H1 (cell line): Measurements from ENCODE around the gene PDZD11. TPM values are rescaled to one million over a fixed set of nuclear protein-coding genes. Genes with fewer than 3 reads are reported as not detected.

Experiments
- CEBPB ChIP-seq: IDR thresholded peaks from 2 replicates; pipeline ENCODE4 v1.6.1; 2012; ENCODE audit warnings: low read depth, low read length
- EP300 ChIP-seq, 2 experiments: IDR thresholded peaks; 1 replicate in 1 of 2; 2 replicates in 1 of 2; pipeline ENCODE4 v1.6.1; 2011 to 2012; ENCODE audit warnings: low read depth in 2 of 2, low read length in 2 of 2, mild to moderate bottlenecking in 2 of 2, borderline replicate concordance in 1 of 2, inconsistent platforms in 1 of 2, moderate library complexity in 1 of 2
- GABPA ChIP-seq: IDR thresholded peaks from 2 replicates; pipeline ENCODE4 v1.6.1; 2011; ENCODE audit warnings: mild to moderate bottlenecking, low read length, moderate library complexity, borderline replicate concordance; ENCODE audit not compliant: insufficient read depth
- HDAC6 ChIP-seq: IDR thresholded peaks from one replicate; pipeline ENCODE4 v1.7.1; 2012; ENCODE audit warnings: low read depth, mild to moderate bottlenecking, inconsistent platforms, low read length, moderate library complexity
- MAFK ChIP-seq: IDR thresholded peaks from 2 replicates; pipeline ENCODE4 v1.6.1; 2012; ENCODE audit warnings: low read depth, mild to moderate bottlenecking, improper control_type of control experiment, low read length
- RAD21 ChIP-seq, 2 experiments: IDR thresholded peaks in 1 of 2; conservative IDR thresholded peaks in 1 of 2; 2 replicates each; pipeline ENCODE4 v1.6.1; 2011; ENCODE audit warnings: low read depth in 2 of 2, low read length in 2 of 2, improper control_type of control experiment in 1 of 2, inconsistent platforms in 1 of 2, mild to moderate bottlenecking in 1 of 2, moderate library complexity in 1 of 2
- SUZ12 ChIP-seq: fragments of 200-600 bp; sonication (generic); IDR thresholded peaks from 2 replicates; pipeline ENCODE4 v1.6.1; 2012; ENCODE audit warnings: mild to moderate bottlenecking, inconsistent platforms, low read length, moderate library complexity, mixed read lengths
- TAF1 ChIP-seq: IDR thresholded peaks from 2 replicates; pipeline ENCODE4 v1.6.1; 2011; ENCODE audit warnings: mild to moderate bottlenecking, low read depth, low read length
- polyA plus RNA-seq, 7 experiments: library from polyadenylated mRNA; depleted of rRNA in 3 of 7; stranded (reverse) in 5 of 7; unstranded in 2 of 7; fragments of >200 nt in 5 of 7; fragments of 200-250 nt in 2 of 7; gene quantifications; 1 replicate in 5 of 7; 2 replicates in 1 of 7; 4 replicates in 1 of 7; pipeline versions ENCODE4 v1.2.1 to v1.2.3, GENCODE V29; 2011 to 2013; ENCODE audit warnings: missing spikeins in 2 of 7, mixed read lengths in 2 of 7
- total RNA-seq: library from RNA; stranded (reverse); fragmentation: NEBNext Ultra II Directional; extraction: Animal tissue kit (Norgen Biotek cat#: 25700); gene quantifications from 2 replicates; pipeline ENCODE4 v1.2.1, GENCODE V29; 2021
- TF ChIP-seq, protein P1 (sequence below): fragments of 300-600 bp; sonication (generic); IDR thresholded peaks from 2 replicates; pipeline ENCODE4 v1.7.1; 2012; ENCODE audit warnings: low read length, moderate library complexity, mild to moderate bottlenecking, inconsistent platforms; ENCODE audit not compliant: insufficient replicate concordance

The PDZD11 gene
- total and polyA plus RNA-seq, 2 of the 8 experiments (the other 6 are each of a cell fraction or from before 2014, with no cell fraction given) = 31.5 to 55.9 TPM

DNA sequence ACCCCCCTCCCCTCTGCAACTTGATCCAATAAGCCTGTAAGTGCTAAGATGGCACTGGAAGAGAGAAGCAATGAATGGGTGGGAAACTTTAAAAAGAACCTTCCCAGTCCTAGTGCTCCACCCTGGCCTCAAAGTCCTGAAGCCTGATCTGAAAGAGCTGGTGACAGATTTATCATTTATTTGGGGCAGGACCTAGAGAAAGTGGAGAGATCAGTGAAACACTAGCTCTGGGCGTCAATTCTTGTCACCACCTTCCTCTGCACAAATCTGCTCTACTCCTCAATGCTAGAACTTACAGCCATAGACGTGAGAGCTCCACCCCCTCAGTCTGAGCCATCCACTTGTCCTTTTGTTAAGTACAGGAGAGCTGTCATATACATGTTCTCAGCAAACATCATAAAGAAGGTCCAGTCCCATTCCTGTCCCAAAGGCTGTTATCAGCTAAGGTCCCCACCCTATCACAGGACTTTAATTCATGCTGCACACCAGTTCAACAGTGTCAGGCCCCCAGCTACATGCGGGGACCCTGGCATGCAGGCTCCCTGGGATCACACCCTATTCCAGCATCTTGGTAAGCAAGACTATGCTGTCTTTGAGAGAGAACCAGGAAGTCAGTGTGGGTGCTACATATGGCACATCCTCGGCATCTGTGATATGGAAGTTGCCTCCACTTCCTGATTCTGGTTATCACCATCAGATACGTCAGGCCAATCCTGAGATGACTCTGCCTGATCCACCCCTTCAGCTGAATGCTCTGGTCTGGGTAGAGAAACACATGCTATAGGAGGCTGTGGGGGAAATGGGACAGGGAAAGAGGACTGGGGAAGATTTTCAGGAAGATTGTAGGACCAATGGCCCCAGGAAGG lies 32.1 kb downstream of the PDZD11 start (continued):
- TF ChIP-seq, protein P1, sequence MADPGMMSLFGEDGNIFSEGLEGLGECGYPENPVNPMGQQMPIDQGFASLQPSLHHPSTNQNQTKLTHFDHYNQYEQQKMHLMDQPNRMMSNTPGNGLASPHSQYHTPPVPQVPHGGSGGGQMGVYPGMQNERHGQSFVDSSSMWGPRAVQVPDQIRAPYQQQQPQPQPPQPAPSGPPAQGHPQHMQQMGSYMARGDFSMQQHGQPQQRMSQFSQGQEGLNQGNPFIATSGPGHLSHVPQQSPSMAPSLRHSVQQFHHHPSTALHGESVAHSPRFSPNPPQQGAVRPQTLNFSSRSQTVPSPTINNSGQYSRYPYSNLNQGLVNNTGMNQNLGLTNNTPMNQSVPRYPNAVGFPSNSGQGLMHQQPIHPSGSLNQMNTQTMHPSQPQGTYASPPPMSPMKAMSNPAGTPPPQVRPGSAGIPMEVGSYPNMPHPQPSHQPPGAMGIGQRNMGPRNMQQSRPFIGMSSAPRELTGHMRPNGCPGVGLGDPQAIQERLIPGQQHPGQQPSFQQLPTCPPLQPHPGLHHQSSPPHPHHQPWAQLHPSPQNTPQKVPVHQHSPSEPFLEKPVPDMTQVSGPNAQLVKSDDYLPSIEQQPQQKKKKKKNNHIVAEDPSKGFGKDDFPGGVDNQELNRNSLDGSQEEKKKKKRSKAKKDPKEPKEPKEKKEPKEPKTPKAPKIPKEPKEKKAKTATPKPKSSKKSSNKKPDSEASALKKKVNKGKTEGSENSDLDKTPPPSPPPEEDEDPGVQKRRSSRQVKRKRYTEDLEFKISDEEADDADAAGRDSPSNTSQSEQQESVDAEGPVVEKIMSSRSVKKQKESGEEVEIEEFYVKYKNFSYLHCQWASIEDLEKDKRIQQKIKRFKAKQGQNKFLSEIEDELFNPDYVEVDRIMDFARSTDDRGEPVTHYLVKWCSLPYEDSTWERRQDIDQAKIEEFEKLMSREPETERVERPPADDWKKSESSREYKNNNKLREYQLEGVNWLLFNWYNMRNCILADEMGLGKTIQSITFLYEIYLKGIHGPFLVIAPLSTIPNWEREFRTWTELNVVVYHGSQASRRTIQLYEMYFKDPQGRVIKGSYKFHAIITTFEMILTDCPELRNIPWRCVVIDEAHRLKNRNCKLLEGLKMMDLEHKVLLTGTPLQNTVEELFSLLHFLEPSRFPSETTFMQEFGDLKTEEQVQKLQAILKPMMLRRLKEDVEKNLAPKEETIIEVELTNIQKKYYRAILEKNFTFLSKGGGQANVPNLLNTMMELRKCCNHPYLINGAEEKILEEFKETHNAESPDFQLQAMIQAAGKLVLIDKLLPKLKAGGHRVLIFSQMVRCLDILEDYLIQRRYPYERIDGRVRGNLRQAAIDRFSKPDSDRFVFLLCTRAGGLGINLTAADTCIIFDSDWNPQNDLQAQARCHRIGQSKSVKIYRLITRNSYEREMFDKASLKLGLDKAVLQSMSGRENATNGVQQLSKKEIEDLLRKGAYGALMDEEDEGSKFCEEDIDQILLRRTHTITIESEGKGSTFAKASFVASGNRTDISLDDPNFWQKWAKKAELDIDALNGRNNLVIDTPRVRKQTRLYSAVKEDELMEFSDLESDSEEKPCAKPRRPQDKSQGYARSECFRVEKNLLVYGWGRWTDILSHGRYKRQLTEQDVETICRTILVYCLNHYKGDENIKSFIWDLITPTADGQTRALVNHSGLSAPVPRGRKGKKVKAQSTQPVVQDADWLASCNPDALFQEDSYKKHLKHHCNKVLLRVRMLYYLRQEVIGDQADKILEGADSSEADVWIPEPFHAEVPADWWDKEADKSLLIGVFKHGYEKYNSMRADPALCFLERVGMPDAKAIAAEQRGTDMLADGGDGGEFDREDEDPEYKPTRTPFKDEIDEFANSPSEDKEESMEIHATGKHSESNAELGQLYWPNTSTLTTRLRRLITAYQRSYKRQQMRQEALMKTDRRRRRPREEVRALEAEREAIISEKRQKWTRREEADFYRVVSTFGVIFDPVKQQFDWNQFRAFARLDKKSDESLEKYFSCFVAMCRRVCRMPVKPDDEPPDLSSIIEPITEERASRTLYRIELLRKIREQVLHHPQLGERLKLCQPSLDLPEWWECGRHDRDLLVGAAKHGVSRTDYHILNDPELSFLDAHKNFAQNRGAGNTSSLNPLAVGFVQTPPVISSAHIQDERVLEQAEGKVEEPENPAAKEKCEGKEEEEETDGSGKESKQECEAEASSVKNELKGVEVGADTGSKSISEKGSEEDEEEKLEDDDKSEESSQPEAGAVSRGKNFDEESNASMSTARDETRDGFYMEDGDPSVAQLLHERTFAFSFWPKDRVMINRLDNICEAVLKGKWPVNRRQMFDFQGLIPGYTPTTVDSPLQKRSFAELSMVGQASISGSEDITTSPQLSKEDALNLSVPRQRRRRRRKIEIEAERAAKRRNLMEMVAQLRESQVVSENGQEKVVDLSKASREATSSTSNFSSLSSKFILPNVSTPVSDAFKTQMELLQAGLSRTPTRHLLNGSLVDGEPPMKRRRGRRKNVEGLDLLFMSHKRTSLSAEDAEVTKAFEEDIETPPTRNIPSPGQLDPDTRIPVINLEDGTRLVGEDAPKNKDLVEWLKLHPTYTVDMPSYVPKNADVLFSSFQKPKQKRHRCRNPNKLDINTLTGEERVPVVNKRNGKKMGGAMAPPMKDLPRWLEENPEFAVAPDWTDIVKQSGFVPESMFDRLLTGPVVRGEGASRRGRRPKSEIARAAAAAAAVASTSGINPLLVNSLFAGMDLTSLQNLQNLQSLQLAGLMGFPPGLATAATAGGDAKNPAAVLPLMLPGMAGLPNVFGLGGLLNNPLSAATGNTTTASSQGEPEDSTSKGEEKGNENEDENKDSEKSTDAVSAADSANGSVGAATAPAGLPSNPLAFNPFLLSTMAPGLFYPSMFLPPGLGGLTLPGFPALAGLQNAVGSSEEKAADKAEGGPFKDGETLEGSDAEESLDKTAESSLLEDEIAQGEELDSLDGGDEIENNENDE = no peak
- TF ChIP-seq RAD21 (IDR thresholded peaks at IDR 0.05 in 1 of 2, conservative IDR thresholded peaks at IDR 0.05 in 1 of 2; ENCODE audit: low read depth in 2 of 2, low read length in 2 of 2) (no peak), HDAC6 (no peak), SUZ12 (no peak), GABPA (no peak), TAF1 (no peak), CEBPB (no peak), EP300 (IDR thresholded peaks at IDR 0.05; ENCODE audit: borderline replicate concordance in 1 of 2, low read depth in 2 of 2, low read length in 2 of 2) (no peak), MAFK (no peak)
